ENCODE results near the gene MYBPC2. TPM values are rescaled to one million over a fixed set of nuclear protein-coding genes. Genes with fewer than 3 reads are reported as not detected.
A peak's percentile ranks its signal among the peaks of the same experiment; 100 is the strongest.

Gene MYBPC2
- total and polyA plus RNA-seq, 10 donors, result 0.28 to 1.7 (median 0.42) TPM; not detected in 2

GRCh38 chr19:50430888-50431342, 1.8 kb upstream of the MYBPC2 start:
- Histone ChIP-seq H3K36me3 (peaks cover 0 to 4% (median 0%) of the 10 kb centered on the region in 6 donors), H3K9me3 (no peaks in the 10 kb centered on the region), H3K27ac (peak overlapping the region; percentile 66 to 94 (median 85)), H3K4me3 (peak overlapping the region in 7 of 8 donors; percentile 43 to 78 (median 62)), H3K27me3 (replicated peaks in 1 of 7) (peaks cover 0 to 41% (median 9%) of the 10 kb centered on the region in 7 donors), H3K4me1 (peaks cover 8 to 79% (median 49%) of the 10 kb centered on the region in 6 donors)
- intact Hi-C loops (cut with DNase I; ENCODE audit: low total_unique reads), result no loop called here
- DNase-seq, result no peak
- peak in 1 of 3 donors; percentile 15 for TF ChIP-seq POLR2AphosphoS5 (IDR thresholded peaks at IDR 0.05)
- TF ChIP-seq POLR2A (IDR thresholded peaks at IDR 0.05), result no peak
- no peak for TF ChIP-seq CTCF (IDR thresholded peaks at IDR 0.05 in 8 of 11, conservative IDR thresholded peaks at IDR 0.05 in 3 of 11)
- WGBS, 5 donors, result 31 to 40% (median 38%) methylated on average over 13 of the region's 13 CpGs

- peak overlapping the region; percentile 66 to 94 (median 85) for H3K27ac ChIP-seq
- H3K4me3 ChIP-seq, result peak overlapping the region; percentile 43 to 78 (median 62)
- peak; percentile 95 for DNase-seq
- 0 to 2% (median 1%) methylated on average over 39 to 54 of the region's 54 CpGs for WGBS, 5 donors
- intact Hi-C loops (cut with DNase I; ENCODE audit: low total_unique reads), result no loop called here
- H3K27me3 ChIP-seq (replicated peaks in 1 of 7), result peaks cover 0 to 41% (median 9%) of the 10 kb centered on the region in 7 donors
- TF ChIP-seq POLR2A (IDR thresholded peaks at IDR 0.05) (peak in 1 of 3 donors; percentile 34), POLR2AphosphoS5 (IDR thresholded peaks at IDR 0.05) (peak; percentile 85 to 93 (median 91)), CTCF (IDR thresholded peaks at IDR 0.05 in 8 of 11, conservative IDR thresholded peaks at IDR 0.05 in 3 of 11) (peak in 2 of 11 experiments; percentile 7 to 23)
- no peaks in the 10 kb centered on the region for H3K36me3 ChIP-seq
- peaks cover 8 to 79% (median 49%) of the 10 kb centered on the region in 6 donors for H3K4me1 ChIP-seq
- no peaks in the 10 kb centered on the region for H3K9me3 ChIP-seq
Measured at GRCh38 chr19:50431343-50432220, 1.1 kb upstream of the MYBPC2 start.

GRCh38 chr19:50433201-50434180, 799 bp downstream of the MYBPC2 start:
- TF ChIP-seq POLR2A (IDR thresholded peaks at IDR 0.05) (no peak), CTCF (IDR thresholded peaks at IDR 0.05 in 8 of 11, conservative IDR thresholded peaks at IDR 0.05 in 3 of 11) (no peak), POLR2AphosphoS5 (IDR thresholded peaks at IDR 0.05) (no peak)
- peak overlapping the region in 3 of 8 donors; percentile 21 to 94 (median 37) for H3K27ac ChIP-seq
- peaks cover 0 to 30% (median 9%) of the 10 kb centered on the region in 7 donors for H3K27me3 ChIP-seq (replicated peaks in 1 of 7)
- H3K4me1 ChIP-seq, result peaks cover 8 to 66% (median 39%) of the 10 kb centered on the region in 6 donors
- no peak for DNase-seq
- WGBS, 5 donors, result 75 to 85% (median 81%) methylated on average over 17 to 19 of the region's 19 CpGs
- intact Hi-C loops (cut with DNase I; ENCODE audit: low total_unique reads), result no loop called here
- H3K4me3 ChIP-seq, result no peak overlapping the region
- H3K9me3 ChIP-seq, result no peaks in the 10 kb centered on the region
- no peaks in the 10 kb centered on the region for H3K36me3 ChIP-seq

Data from spleen (tissue), 11 donors.